ENCODE results near the gene VPS9D1.
A peak's percentile ranks its signal among the peaks of the same experiment; 100 is the strongest.
"Not testable (repeated sequence)": the region's sequence is repeated elsewhere in the genome, so short reads cannot be mapped to it uniquely, and the experiment has no call there.

Gene VPS9D1

GRCh38 chr16:89706518-89707260 lies 14.0 kb downstream of the VPS9D1 start:
- no peak overlapping the region for H3K4me3 ChIP-seq (ENCODE audit: control insufficient read depth, low read depth, low read length)
- no peak for TF ChIP-seq CTCF (IDR thresholded peaks at IDR 0.05; ENCODE audit: control insufficient read depth, insufficient read depth, low read depth, low read length, missing control alignments)
- DNase-seq (ENCODE audit: low read depth): no peak

GRCh38 chr16:89705006-89705405 lies 15.7 kb downstream of the VPS9D1 start:
- no peak for TF ChIP-seq CTCF (IDR thresholded peaks at IDR 0.05; ENCODE audit: control insufficient read depth, insufficient read depth, low read depth, low read length, missing control alignments)
- no peak for DNase-seq (ENCODE audit: low read depth)
- no peak overlapping the region for H3K4me3 ChIP-seq (ENCODE audit: control insufficient read depth, low read depth, low read length)

GRCh38 chr16:89704281-89704680 lies 16.4 kb downstream of the VPS9D1 start:
- DNase-seq (ENCODE audit: low read depth): no peak
- no peak for TF ChIP-seq CTCF (IDR thresholded peaks at IDR 0.05; ENCODE audit: control insufficient read depth, insufficient read depth, low read depth, low read length, missing control alignments)
- H3K4me3 ChIP-seq (ENCODE audit: control insufficient read depth, low read depth, low read length): no peak overlapping the region

- H3K4me3 ChIP-seq (ENCODE audit: control insufficient read depth, low read depth, low read length): peak within 1 kb of the TSS; percentile 77
- peak; percentile 29 for TF ChIP-seq CTCF (IDR thresholded peaks at IDR 0.05; ENCODE audit: control insufficient read depth, insufficient read depth, low read depth, low read length, missing control alignments)
- no peak for DNase-seq (ENCODE audit: low read depth)
Measured at GRCh38 chr16:89701425-89702406, 19.0 kb downstream of the VPS9D1 start, which contains the start of gene SPATA2L. Gene SPATA2L, minus strand, starts transcription at chr16:89701705. Its CDS starts 473 bp downstream, at chr16:89701232.

- peak; percentile 23 for TF ChIP-seq CTCF (IDR thresholded peaks at IDR 0.05; ENCODE audit: control insufficient read depth, insufficient read depth, low read depth, low read length, missing control alignments)
- H3K4me3 ChIP-seq (ENCODE audit: control insufficient read depth, low read depth, low read length): peak overlapping the region; percentile 77
- no peak for DNase-seq (ENCODE audit: low read depth)
Measured at GRCh38 chr16:89700649-89701424, 19.9 kb downstream of the VPS9D1 start.

GRCh38 chr16:89700100-89700648 lies 20.5 kb downstream of the VPS9D1 start:
- peak; percentile 88 for DNase-seq (ENCODE audit: low read depth)
- TF ChIP-seq CTCF (IDR thresholded peaks at IDR 0.05; ENCODE audit: control insufficient read depth, insufficient read depth, low read depth, low read length, missing control alignments): peak; percentile 76
- H3K4me3 ChIP-seq (ENCODE audit: control insufficient read depth, low read depth, low read length): peak overlapping the region; percentile 77

GRCh38 chr16:89699629-89700099 lies 21.0 kb downstream of the VPS9D1 start:
- DNase-seq (ENCODE audit: low read depth); H3K4me3 ChIP-seq (ENCODE audit: control insufficient read depth, low read depth, low read length): not testable (repeated sequence)

- not testable (repeated sequence) for DNase-seq (ENCODE audit: low read depth); H3K4me3 ChIP-seq (ENCODE audit: control insufficient read depth, low read depth, low read length)
Measured at GRCh38 chr16:89698717-89699116, 22.0 kb downstream of the VPS9D1 start.

Measured in AG09309 (cell line).